Smooth muscle cell (in vitro differentiated cells): ENCODE measurements around the gene MKS1. TPM values are rescaled to one million over a fixed set of nuclear protein-coding genes. Genes with fewer than 3 reads are reported as not detected.

Experiments
- DNase-seq: peaks from one replicate; lab custom pipeline; 2025; ENCODE audit not compliant: unreplicated experiment; lab: John Stamatoyannopoulos, UW
- H2AFZ ChIP-seq: fragments of 200-600 bp; sonication (generic); 2 replicates; pipeline ENCODE4 v1.6.0; 2016; ENCODE audit warnings: antibody characterized with exemption, low read depth, mild to moderate bottlenecking
- H3F3A ChIP-seq: fragments of 200-600 bp; sonication (generic); 2 replicates; pipeline ENCODE4 v1.6.0; 2017; ENCODE audit warnings: antibody characterized with exemption, low read depth
- H3K27ac ChIP-seq: fragments of 200-600 bp; sonication (generic); 2 replicates; pipeline ENCODE4 v1.5.1; 2016; ENCODE audit warnings: low read depth, mild to moderate bottlenecking
- H3K27me3 ChIP-seq: fragments of 200-600 bp; sonication (generic); 2 replicates; pipeline ENCODE4 v1.6.1; 2016; ENCODE audit warnings: low read depth, mild to moderate bottlenecking
- H3K36me3 ChIP-seq: fragments of 200-600 bp; sonication (generic); 2 replicates; pipeline ENCODE4 v1.5.1; 2016; ENCODE audit warnings: low read depth
- H3K4me1 ChIP-seq: fragments of 200-600 bp; sonication (generic); 2 replicates; pipeline ENCODE4 v1.5.1; 2016; ENCODE audit warnings: low read depth
- H3K4me2 ChIP-seq: fragments of 200-600 bp; sonication (generic); 2 replicates; pipeline ENCODE4 v1.6.0; 2016; ENCODE audit warnings: mild to moderate bottlenecking
- H3K4me3 ChIP-seq: fragments of 200-600 bp; sonication (generic); 2 replicates; pipeline ENCODE4 v1.5.1; 2016; ENCODE audit warnings: mild to moderate bottlenecking
- H3K79me2 ChIP-seq: fragments of 200-600 bp; sonication (generic); 2 replicates; pipeline ENCODE4 v1.6.0; 2016; ENCODE audit warnings: low read depth, mild to moderate bottlenecking
- H3K9ac ChIP-seq: fragments of 200-600 bp; sonication (generic); 2 replicates; pipeline ENCODE4 v1.6.0; 2016; ENCODE audit warnings: low read depth
- H3K9me3 ChIP-seq: fragments of 200-600 bp; sonication (generic); replicated peaks from 2 replicates; pipeline ENCODE4 v1.5.1; 2016; ENCODE audit warnings: low read depth
- H4K20me1 ChIP-seq: fragments of 200-600 bp; sonication (generic); 2 replicates; pipeline ENCODE4 v1.6.0; 2016; ENCODE audit warnings: low read depth
- WGBS: methylation state at CpG from one replicate; pipeline ENCODE4 v1.1.7; 2016; ENCODE audit warnings: low lambda C conversion rate; 5-methylcytosine and 5-hydroxymethylcytosine counted together
- polyA plus RNA-seq: library from polyadenylated mRNA; unstranded; fragments of >200 nt; fragmentation: Nextera tagmentation; extraction: Ambion mirVana; gene quantifications from 2 replicates; pipeline ENCODE4 v1.2.1, GENCODE V29; 2016
- total RNA-seq: library from RNA; depleted of rRNA; stranded (reverse); fragments of >200 nt; gene quantifications from 2 replicates; pipeline ENCODE4 v1.2.3, GENCODE V29; 2014
- TF ChIP-seq, protein P1 (sequence below): fragments of 200-600 bp; sonication (generic); IDR thresholded peaks from 2 replicates; pipeline ENCODE4 v1.5.1; 2017; ENCODE audit warnings: borderline replicate concordance, mild to moderate bottlenecking, antibody characterized with exemption; ENCODE audit not compliant: insufficient read depth, poor library complexity, severe bottlenecking

The MKS1 gene
- total and polyA plus RNA-seq, 2 experiments from 2014 or later: 15.6 to 22.8 TPM

DNA sequence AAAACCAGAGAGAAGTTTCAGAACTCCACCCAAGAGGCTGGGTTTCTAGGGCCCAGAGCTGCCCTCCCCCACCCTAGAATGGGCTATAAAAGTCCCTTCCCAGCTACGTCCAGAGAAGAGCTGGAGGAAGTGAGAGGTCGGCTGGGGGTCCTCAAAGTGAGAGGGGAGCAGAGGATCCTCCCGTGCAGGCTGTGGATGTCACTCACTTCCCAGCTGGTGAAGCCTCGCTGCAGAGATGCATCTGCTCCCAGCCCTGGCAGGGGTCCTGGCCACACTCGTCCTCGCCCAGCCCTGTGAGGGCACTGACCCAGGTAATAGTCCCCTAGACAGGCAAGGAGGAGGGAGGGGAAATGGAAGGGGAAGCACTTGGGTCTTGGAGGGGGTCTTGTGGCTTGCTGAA is 26.4 kb downstream of the MKS1 start, which contains the start of gene EPX:
Gene EPX, plus strand, starts transcription at position 115 of the 400 bp plus-strand sequence. Its CDS starts 121 bp downstream, at position 236.
- Histone ChIP-seq H3K4me2 (no peak within 1 kb of the TSS), H2AFZ (no peak within 1 kb of the TSS), H3K9ac (no peak within 1 kb of the TSS), H4K20me1 (no peaks in the 10 kb centered on the region), H3K79me2 (no peaks in the 10 kb centered on the region), H3K27me3 (peaks cover 8% of the 10 kb centered on the region), H3K4me3 (no peak within 1 kb of the TSS), H3K4me1 (no peaks in the 10 kb centered on the region), H3K36me3 (no peaks in the 10 kb centered on the region), H3K9me3 (no peaks in the 10 kb centered on the region), H3K27ac (no peak within 1 kb of the TSS), H3F3A (no peaks in the 10 kb centered on the region)
- WGBS: 68% methylated on average over 6 of the region's 6 CpGs
- DNase-seq: no peak
- TF ChIP-seq, protein P1, sequence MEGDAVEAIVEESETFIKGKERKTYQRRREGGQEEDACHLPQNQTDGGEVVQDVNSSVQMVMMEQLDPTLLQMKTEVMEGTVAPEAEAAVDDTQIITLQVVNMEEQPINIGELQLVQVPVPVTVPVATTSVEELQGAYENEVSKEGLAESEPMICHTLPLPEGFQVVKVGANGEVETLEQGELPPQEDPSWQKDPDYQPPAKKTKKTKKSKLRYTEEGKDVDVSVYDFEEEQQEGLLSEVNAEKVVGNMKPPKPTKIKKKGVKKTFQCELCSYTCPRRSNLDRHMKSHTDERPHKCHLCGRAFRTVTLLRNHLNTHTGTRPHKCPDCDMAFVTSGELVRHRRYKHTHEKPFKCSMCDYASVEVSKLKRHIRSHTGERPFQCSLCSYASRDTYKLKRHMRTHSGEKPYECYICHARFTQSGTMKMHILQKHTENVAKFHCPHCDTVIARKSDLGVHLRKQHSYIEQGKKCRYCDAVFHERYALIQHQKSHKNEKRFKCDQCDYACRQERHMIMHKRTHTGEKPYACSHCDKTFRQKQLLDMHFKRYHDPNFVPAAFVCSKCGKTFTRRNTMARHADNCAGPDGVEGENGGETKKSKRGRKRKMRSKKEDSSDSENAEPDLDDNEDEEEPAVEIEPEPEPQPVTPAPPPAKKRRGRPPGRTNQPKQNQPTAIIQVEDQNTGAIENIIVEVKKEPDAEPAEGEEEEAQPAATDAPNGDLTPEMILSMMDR: no peak

- no peak for DNase-seq
- 64% methylated on average over 14 of the region's 14 CpGs for WGBS
- H3K4me3 ChIP-seq: no peak overlapping the region
These were observed 27.7 kb downstream of the MKS1 start for GRCh38 chr17:58191241-58191896.

DNA sequence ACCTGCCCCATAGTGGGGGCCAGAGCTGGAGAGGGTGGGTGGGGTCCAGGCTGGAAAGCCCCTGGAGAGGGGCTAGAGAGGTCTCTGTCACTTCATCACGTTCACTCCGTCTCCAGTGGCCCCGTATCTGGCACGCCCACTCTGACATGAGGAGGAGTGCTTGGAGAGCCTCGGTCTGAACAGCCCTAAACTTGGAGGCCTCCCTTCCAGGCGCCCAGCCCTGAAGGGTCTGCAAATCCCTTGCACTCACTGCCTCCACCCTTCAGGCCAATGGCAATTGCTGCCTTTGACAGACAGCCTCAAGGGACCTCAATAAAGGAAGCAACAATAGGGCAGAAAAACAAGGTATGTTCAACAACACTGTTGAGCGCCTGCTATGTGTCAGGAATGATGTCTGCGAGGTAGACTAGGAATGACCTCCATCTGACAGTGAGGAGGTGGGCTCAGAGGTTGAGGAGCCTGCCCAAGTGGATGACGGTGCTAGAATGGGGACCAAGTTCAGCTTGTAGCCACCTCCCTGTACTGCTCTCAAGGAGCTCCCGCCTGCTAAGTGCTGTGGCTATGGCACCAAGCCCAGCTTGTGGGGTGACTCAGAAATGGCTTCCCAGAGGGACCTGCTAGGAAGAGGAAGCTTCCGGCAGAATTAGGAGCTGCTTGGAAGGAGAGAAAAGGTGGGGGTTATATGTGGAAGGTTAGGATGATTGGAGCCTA is 29.5 kb downstream of the MKS1 start:
- Histone ChIP-seq H3K9ac (no peak overlapping the region), H3K36me3 (no peaks in the 10 kb centered on the region), H3K4me1 (no peaks in the 10 kb centered on the region), H3K27ac (no peak overlapping the region), H3F3A (no peaks in the 10 kb centered on the region), H3K79me2 (no peaks in the 10 kb centered on the region), H3K4me2 (no peak overlapping the region), H2AFZ (no peak overlapping the region), H3K9me3 (no peaks in the 10 kb centered on the region), H4K20me1 (no peaks in the 10 kb centered on the region), H3K27me3 (no peaks in the 10 kb centered on the region), H3K4me3 (no peak overlapping the region)
- TF ChIP-seq, protein P1: no peak
- DNase-seq: no peak
- 84% methylated on average over 11 of the region's 11 CpGs for WGBS

More at GRCh38 chr17:58191241-58191896, 27.7 kb downstream of the MKS1 start:
- no peaks in the 10 kb centered on the region for H4K20me1 ChIP-seq
- no peak overlapping the region for H3K27ac ChIP-seq
- H3K79me2 ChIP-seq: no peaks in the 10 kb centered on the region
- no peak overlapping the region for H3K4me2 ChIP-seq
- TF ChIP-seq, protein P1: no peak
- H3K4me1 ChIP-seq: no peaks in the 10 kb centered on the region
- no peaks in the 10 kb centered on the region for H3F3A ChIP-seq
- H3K9me3 ChIP-seq: no peaks in the 10 kb centered on the region
- no peaks in the 10 kb centered on the region for H3K36me3 ChIP-seq
- H3K9ac ChIP-seq: no peak overlapping the region
- no peaks in the 10 kb centered on the region for H3K27me3 ChIP-seq
- no peak overlapping the region for H2AFZ ChIP-seq

- H3K27me3 ChIP-seq: no peaks in the 10 kb centered on the region
- no peaks in the 10 kb centered on the region for H3K9me3 ChIP-seq
- no peak overlapping the region for H3K9ac ChIP-seq
- WGBS: 72% methylated on average over 7 of the region's 7 CpGs
- H3K27ac ChIP-seq: no peak overlapping the region
- no peak overlapping the region for H2AFZ ChIP-seq
- H3K36me3 ChIP-seq: no peaks in the 10 kb centered on the region
- no peaks in the 10 kb centered on the region for H4K20me1 ChIP-seq
- no peak for DNase-seq
- no peaks in the 10 kb centered on the region for H3K4me1 ChIP-seq
- H3F3A ChIP-seq: no peaks in the 10 kb centered on the region
- TF ChIP-seq, protein P1: no peak
- no peak overlapping the region for H3K4me2 ChIP-seq
- no peak overlapping the region for H3K4me3 ChIP-seq
- no peaks in the 10 kb centered on the region for H3K79me2 ChIP-seq
These were observed 31.4 kb downstream of the MKS1 start for GRCh38 chr17:58187675-58188074.
